ENCODE data around the gene PDE6A.

Gene PDE6A

DNA sequence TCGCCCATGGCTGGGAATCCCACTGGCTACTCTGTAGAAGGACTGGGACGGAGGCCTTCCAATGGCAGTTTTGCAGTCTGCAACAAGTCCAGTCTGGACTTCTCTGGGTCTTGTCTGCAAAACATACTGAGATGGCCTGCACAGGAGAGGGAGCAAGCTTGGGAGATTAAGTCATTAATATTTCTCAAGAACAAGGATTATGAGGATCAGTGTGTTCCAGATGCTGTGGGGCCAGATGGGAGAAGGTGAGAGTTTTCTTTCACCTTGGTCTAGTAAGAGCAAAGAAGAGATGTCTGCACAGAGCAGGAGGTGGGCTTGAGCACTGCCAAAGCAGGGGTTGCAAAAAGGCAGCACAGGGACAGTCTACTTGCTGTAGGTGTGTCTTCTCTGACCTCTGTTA, at the start of gene PDE6A:
PDE6A (minus strand) TSS at position 128 of the 400 bp plus-strand sequence; CDS start at position 8, 120 bp downstream.
- DNase-seq, result no peak

DNA sequence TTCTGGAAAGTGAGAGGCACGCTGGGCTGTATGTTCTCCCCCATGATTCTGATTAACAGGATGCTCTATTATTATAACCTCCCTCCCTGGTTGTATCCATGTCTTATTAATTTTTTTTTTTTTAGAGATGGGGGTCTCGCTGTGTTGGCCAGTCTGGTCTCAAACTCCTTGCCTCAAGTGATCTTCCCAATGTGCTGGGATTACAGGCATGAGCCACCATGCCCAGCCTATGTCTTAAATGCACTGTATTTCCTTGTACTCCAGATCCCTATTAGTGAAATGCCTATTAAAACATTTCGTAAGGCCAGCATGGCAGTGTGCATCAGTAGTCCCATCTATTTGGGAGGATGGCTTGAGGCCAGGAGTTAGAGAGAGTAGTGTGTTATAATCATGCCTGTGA, 48.9 kb upstream of the PDE6A start:
- DNase-seq, result no peak

DNA sequence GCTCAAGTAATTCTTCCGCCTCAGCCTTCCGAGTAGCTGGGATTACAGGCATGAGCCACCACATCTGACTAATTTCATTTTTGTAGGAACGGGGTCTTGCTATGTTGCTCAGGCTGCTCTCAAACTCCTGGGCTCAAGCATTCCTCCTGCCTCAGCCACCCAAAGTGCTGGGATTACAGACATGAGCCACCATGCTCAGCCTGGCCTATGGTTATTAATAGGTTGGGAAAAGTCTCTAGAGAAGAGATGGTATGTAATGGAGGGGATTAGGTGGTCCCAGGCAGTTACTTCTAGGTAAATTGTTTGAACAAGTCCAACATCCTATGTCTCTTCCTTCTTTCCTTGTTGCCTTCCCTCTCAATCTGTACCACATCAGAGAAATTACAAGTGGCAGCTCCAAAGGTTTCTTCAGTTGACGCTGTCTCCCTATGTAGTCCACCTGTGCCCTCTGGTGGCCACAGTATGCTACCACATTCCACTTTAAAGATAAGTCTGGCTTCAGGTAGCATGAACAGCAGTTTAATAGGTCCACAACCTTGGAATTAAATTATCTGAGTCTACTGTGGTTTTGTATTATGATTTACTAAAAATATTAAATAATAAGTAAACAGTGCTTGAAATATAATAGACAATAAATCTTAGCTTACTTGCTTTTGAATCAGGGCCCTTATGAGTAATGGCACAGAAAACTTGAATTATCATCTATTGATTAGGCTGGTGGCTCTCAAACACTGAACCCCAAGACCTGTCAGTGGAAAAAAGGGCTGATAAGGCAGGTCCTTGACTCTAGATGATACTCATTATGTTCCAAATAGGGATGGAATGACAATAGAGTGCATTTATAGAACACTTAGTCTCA, 46.2 kb upstream of the PDE6A start:
- peak; percentile 68 to 72 for DNase-seq

- DNase-seq, result no peak
These were observed 43.5 kb upstream of the PDE6A start for GRCh38 chr5:149988126-149988525.

DNA sequence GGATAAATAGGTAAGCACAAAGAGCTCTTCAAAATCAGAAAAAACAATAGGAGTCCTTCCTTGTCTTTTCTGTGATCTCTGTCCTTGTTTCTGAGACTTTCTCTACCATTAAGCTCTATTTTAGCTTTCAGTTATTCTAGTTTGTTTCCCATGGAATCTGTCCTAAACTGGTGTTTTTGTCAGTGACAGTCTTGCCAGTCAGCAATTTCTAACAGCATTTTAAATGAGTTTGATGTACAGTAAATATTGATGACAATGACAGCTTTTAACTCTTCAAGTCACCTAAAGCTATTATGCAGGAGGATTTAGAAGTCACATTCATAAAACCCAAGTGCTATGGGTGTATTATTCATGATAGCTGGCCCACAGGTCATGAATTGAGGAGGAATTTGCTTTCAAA, 37.9 kb upstream of the PDE6A start:
- no peak for DNase-seq

GRCh38 chr5:149981206-149981605, 36.6 kb upstream of the PDE6A start:
- DNase-seq, result no peak

DNA sequence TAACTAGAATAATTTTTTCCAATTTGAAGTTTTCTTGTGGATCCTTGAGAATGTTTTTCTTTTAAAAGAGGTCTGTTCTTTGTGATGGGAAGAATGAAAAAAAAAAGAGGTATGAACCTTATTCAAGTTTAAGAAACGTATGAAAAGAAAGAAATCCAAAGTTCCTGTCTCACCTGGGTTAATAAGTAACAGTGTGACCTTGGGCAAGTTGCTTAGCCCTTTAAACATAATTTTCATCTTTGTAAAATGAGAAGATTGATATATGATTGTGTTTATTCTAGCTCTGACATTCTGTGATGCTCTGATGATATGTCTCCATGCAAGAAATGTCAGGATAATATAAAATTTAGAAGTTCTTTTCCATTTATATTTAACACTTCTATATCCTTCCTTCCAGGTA, 35.3 kb upstream of the PDE6A start:
- no peak for DNase-seq

- no peak for DNase-seq
These were observed 30.8 kb upstream of the PDE6A start for GRCh38 chr5:149975409-149975808.

DNA sequence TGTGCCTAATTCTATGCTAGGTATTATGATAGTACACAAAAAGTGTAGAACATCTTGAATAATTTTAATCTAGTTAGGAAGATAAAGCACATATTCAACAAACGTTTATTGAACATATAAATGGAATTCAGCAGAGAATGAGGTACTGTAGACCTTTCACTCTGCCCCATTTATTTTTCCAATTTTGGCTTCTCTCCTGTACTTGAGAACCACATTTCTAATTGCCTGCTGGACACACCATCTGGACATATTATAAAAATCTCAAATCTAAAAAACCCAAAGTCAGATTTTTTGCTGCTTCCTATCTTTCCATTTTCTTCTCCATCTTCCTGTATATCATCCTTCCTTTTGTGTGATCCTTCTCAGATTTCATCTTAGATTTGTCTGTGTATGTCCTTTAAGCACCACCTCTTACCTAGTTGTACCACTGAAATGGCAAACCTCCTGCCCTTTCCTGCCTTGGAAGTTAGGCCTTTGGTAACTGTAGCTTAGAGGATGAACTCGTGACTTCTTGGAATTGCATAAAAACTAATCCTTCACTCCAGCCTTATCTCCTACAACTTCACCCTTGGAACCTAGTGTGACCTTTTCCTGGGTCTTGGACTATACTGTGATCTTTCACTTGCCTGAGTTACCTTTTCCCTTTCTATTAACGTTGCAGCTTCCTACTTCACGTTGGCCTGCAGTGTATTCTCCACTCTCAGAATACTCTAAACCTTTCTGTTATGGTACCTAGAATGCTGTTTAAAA, 24.8 kb upstream of the PDE6A start:
- DNase-seq, result no peak

DNA sequence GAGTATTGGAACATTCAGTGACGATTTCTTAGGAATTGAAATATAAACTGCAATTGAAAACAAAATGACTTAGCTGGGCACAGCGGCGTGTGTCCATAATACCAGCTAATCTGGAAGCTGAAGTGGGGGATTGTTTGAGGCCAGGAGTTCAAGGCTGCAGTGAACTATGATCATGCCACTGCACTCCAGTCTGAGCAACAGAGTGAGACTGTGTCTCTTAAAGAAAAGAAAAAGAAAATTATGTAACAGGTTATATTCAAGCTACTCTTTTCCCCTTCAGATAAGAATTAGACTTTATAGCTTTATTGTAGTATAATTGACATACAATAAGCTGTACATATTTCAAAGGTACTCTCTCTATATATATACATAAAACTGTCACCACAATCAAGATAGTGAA, 22.4 kb upstream of the PDE6A start:
- no peak for DNase-seq

GRCh38 chr5:149963729-149964128, 19.1 kb upstream of the PDE6A start:
- DNase-seq, result no peak

GRCh38 chr5:149962601-149963300, 18.2 kb upstream of the PDE6A start:
- no peak for DNase-seq

DNA sequence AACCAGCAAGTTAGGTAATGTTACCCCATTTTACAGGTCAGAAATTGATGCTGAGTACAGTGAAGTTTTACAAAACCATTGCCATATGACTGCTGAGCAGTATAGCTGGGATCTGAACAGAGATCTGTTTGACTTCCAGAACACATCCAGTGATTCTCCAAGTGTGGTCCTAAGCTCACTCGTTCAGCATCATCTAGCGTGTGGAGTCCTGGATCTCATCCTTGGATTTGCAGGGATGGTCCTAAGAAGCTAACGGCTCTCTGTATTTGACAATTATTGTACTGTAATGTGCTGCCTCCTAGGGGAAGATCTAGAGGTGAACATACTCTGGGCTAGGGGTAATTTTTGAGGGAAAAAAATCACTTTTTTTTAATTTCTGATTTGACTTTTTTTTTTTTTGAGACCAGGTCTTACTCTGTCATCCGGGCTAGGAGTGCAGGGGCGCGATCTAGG, 17.4 kb upstream of the PDE6A start:
- no peak for DNase-seq

DNA sequence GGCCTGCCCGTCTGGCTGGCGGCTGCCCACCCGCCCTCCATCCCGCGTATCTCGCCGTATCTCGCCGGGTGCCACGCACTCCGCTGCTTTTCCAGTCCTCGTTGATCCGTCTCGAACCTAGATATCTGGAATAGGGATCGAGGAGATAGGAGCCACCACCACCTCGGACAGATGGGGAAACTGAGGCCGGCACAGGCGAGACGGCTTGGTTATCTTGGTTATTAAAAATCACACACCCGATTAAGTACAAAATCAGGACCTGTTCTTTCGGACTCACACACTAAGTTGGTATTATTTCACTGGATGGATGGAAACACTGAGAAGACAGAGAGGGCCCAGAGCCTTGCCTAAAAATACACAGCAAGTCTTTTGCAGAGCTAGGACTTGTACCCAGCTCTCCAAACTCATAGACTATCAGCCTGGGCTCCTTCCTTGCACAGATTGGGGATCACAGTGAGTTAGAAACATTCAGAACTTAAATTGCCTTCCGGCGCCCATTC, 16.6 kb upstream of the PDE6A start:
- no peak for DNase-seq

- peak; percentile 94 to 96 for DNase-seq
These were observed 15.9 kb upstream of the PDE6A start, which contains the start of gene SLC26A2 for GRCh38 chr5:149960272-149961185. TSS of gene SLC26A2 (plus strand) at chr5:149960758. CDS start at chr5:149977653, 16,895 bp downstream.

- DNase-seq, result peak; percentile 39 to 55
These were observed 15.0 kb upstream of the PDE6A start for GRCh38 chr5:149959406-149960236.

DNA sequence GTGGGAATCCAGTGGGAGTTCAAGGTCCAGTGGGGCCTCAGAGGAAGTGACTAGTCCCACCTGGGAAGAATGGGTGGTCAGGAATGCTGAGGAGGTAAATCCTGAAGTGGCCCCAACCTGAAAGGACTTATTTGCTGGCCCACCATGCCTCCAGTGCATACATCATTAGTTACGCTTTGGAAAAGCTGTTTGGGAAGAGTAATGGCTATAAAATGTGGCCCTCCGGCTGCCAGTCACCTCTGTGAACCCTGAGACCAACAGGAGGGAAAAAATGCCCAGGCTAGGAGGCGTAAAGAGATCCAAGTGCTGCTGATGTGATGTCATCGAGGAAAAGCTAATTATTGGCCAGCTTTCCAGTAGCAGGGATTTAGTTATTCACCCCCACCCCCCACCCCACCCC, 13.3 kb upstream of the PDE6A start:
- DNase-seq, result no peak

- DNase-seq, result no peak
These were observed 12.1 kb upstream of the PDE6A start for GRCh38 chr5:149956685-149957084.

DNA sequence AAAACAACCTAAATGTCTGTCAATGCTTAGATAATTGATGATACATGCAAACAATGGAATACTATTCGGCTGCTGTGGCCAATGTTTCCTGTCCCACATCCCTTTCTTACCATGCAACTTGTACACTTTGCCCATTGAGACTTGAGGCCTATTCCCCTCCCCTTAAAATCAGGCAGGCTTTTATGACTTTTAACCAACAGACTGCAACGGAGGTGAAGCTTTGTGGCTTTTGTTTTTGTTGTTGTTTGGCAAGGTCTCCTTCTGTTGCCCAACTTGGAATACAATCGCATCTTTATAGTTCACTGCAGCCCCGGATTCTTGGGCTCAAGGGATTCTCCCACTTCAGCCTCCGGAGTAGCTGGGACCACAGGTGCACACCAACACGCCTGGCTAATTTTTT, 10.2 kb upstream of the PDE6A start:
- no peak for DNase-seq

DNA sequence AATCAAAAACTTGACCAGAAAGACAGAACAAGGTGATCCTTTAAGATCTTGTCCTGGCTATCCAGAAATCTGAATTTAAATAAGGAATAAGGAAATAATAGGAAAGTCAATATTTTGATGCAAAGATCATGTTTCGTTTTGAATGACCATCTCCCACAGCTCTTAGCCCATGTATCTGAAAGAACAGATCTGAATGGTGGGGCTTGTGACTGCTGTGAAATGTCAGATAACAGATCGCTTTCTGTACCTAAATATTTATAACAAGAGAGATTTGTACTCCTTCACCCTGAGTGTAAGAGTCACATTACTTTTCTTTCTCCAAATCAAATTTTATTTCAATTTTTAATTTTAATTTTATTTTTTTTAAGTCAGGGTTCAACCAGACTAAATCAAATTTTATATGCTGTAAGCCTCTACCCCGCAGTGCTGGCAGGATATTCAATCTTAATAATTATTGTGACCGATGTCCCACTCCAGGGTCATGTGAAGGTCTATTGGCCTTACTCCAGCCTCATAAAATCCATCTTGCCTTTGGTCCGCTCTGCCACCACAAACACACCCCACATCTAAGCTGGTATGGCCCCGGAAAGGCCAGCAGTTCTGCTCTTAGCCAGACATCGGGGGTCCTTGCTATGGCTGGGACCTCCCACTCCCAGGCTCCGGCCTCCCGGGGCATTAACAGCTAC, 9.0 kb upstream of the PDE6A start:
- DNase-seq, result no peak

Measured in activated CD4-positive, alpha-beta T cell treated with anti-CD3 and anti-CD28 coated beads, Interleukin-2, amount 50 U/mL, for 48 hours (primary cell).